Lower leg skin (tissue), 4 donors: ENCODE data around the gene TTLL5. TPM values are rescaled to one million over a fixed set of nuclear protein-coding genes. Genes with fewer than 3 reads are reported as not detected.

Experiments used
- DNase-seq, 2 donors: peaks; one replicate each; pipeline ENCODE4 v3.0.0-alpha.2; 2019; ENCODE audit warnings: low spot score in 2 of 2
- H3K4me3 ChIP-seq: fragments of 200-600 bp; sonication (generic); 2 replicates; pipeline ENCODE4 v1.5.1; 2017; ENCODE audit warnings: mild to moderate bottlenecking, low read depth; ENCODE audit not compliant: poor library complexity, severe bottlenecking
- CTCF ChIP-seq, 3 donors: fragments of 450-650 bp; IDR thresholded peaks; one replicate each; pipeline ENCODE4 v1.5.1; 2016; ENCODE audit warnings: antibody characterized with exemption in 3 of 3, mild to moderate bottlenecking in 3 of 3, moderate library complexity in 2 of 3
- POLR2A ChIP-seq, 2 donors: fragments of 450-650 bp; IDR thresholded peaks; one replicate each; pipeline ENCODE4 v1.6.1; 2016 to 2017; ENCODE audit warnings: antibody characterized with exemption in 2 of 2, mild to moderate bottlenecking in 1 of 2, moderate library complexity in 1 of 2
- WGBS, 2 donors: methylation state at CpG; one replicate each; pipeline ENCODE4 v1.1.5; 2018; 5-methylcytosine and 5-hydroxymethylcytosine counted together
- intact Hi-C: fragments of 100-400 bp; cut with DNase I; formaldehyde crosslinking; loops from one replicate; pipeline ENCODE4 v1.15.0; 2023; ENCODE audit warnings: low total_unique reads
- total RNA-seq, 4 donors: library from RNA; depleted of rRNA; stranded (reverse); fragments of >200 nt; gene quantifications; one replicate each; pipeline ENCODE4 v1.1.0, GENCODE V29; 2016

The TTLL5 gene
- total RNA-seq, 4 donors from 2014 or later: 16.5 to 31.1 (median 18.4) TPM

GRCh38 chr14:75705014-75705413 is 44.0 kb downstream of the TTLL5 start:
- H3K4me3 ChIP-seq: no peak overlapping the region
- intact Hi-C loops: loop anchor here (5.0 kb wide), 1 partner anchor 277 kb away; the partner anchor contains the start of gene TGFB3
- WGBS, 2 donors: 79 to 80% methylated on average over 3 of the region's 3 CpGs
- no peak for TF ChIP-seq CTCF (IDR thresholded peaks at IDR 0.05)
- no peak for TF ChIP-seq POLR2A (IDR thresholded peaks at IDR 0.05)
- DNase-seq: no peak

- WGBS, 2 donors: 53 to 54% methylated on average over 10 of the region's 10 CpGs
- DNase-seq: peak; percentile 73 to 89
- peak in 1 of 3 donors; percentile 15 for TF ChIP-seq CTCF (IDR thresholded peaks at IDR 0.05)
- TF ChIP-seq POLR2A (IDR thresholded peaks at IDR 0.05): no peak
- intact Hi-C loops: loop anchor here (5.0 kb wide), 1 partner anchor 273 kb away; the partner anchor contains the start of gene TGFB3
- no peak overlapping the region for H3K4me3 ChIP-seq
Measured at GRCh38 chr14:75709207-75709812, 48.3 kb downstream of the TTLL5 start.

- TF ChIP-seq POLR2A (IDR thresholded peaks at IDR 0.05) (no peak), CTCF (IDR thresholded peaks at IDR 0.05) (no peak)
- WGBS, 2 donors: 55 to 60% methylated on average over 4 of the region's 4 CpGs
- no peak for DNase-seq
- intact Hi-C loops: no loop called here
- H3K4me3 ChIP-seq: no peak overlapping the region
Measured at GRCh38 chr14:75711105-75711795, 50.2 kb downstream of the TTLL5 start.

- 18 to 34% methylated on average over 4 of the region's 4 CpGs for WGBS, 2 donors
- H3K4me3 ChIP-seq: no peak overlapping the region
- DNase-seq: peak; percentile 32 to 87
- no peak for TF ChIP-seq POLR2A (IDR thresholded peaks at IDR 0.05)
- no peak for TF ChIP-seq CTCF (IDR thresholded peaks at IDR 0.05)
- intact Hi-C loops: no loop called here
Measured at GRCh38 chr14:75711796-75712211, 50.8 kb downstream of the TTLL5 start.

- TF ChIP-seq CTCF (IDR thresholded peaks at IDR 0.05): no peak
- no peak for TF ChIP-seq POLR2A (IDR thresholded peaks at IDR 0.05)
- intact Hi-C loops: no loop called here
- no peak overlapping the region for H3K4me3 ChIP-seq
- DNase-seq: no peak
- WGBS, 2 donors: 60 to 65% methylated on average over 2 of the region's 2 CpGs
Measured at GRCh38 chr14:75714991-75715390, 53.9 kb downstream of the TTLL5 start.
